ENCODE measurements around the gene PKHD1. TPM values are rescaled to one million over a fixed set of nuclear protein-coding genes. Genes with fewer than 3 reads are reported as not detected.

Gene PKHD1
- total RNA-seq, 2 donors from 2014 or later, result not detected

- H3K27me3 ChIP-seq, result no peaks in the 10 kb centered on the region
- no peak for DNase-seq (ENCODE audit: low spot score)
- no peaks in the 10 kb centered on the region for H3K4me1 ChIP-seq
- TF ChIP-seq, protein P1, sequence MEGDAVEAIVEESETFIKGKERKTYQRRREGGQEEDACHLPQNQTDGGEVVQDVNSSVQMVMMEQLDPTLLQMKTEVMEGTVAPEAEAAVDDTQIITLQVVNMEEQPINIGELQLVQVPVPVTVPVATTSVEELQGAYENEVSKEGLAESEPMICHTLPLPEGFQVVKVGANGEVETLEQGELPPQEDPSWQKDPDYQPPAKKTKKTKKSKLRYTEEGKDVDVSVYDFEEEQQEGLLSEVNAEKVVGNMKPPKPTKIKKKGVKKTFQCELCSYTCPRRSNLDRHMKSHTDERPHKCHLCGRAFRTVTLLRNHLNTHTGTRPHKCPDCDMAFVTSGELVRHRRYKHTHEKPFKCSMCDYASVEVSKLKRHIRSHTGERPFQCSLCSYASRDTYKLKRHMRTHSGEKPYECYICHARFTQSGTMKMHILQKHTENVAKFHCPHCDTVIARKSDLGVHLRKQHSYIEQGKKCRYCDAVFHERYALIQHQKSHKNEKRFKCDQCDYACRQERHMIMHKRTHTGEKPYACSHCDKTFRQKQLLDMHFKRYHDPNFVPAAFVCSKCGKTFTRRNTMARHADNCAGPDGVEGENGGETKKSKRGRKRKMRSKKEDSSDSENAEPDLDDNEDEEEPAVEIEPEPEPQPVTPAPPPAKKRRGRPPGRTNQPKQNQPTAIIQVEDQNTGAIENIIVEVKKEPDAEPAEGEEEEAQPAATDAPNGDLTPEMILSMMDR (IDR thresholded peaks at IDR 0.05), result no peak
- no peaks in the 10 kb centered on the region for H3K9me3 ChIP-seq
- H3K27ac ChIP-seq, result no peak overlapping the region
- no peaks in the 10 kb centered on the region for H3K36me3 ChIP-seq
- no peak overlapping the region for H3K4me3 ChIP-seq
Measured at GRCh38 chr6:51608383-51608782, 479.0 kb downstream of the PKHD1 start.

DNA sequence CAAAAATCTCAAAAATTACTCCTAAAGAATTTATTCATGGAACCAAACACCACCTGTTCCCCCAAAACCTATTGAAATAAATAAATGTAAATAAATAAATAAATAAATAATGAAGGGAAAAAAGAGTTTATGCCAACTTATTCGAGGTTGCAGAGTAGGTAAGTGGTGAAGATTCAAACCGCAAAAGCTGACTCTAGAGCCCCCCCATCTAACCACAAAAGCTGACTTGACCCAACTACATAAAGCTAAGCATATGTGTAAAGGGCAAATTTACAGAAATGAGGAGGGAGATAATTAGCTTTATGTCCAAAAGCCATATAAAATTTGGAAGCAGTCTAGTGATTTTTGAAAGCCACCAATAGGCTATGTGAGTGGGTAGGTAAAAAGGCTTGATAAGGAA is 486.9 kb downstream of the PKHD1 start:
- DNase-seq (ENCODE audit: low spot score), result no peak
- H3K27me3 ChIP-seq, result no peaks in the 10 kb centered on the region
- H3K36me3 ChIP-seq, result no peaks in the 10 kb centered on the region
- no peak overlapping the region for H3K4me3 ChIP-seq
- H3K27ac ChIP-seq, result no peak overlapping the region
- H3K4me1 ChIP-seq, result no peaks in the 10 kb centered on the region
- TF ChIP-seq, protein P1 (IDR thresholded peaks at IDR 0.05), result no peak
- no peaks in the 10 kb centered on the region for H3K9me3 ChIP-seq

- no peaks in the 10 kb centered on the region for H3K27me3 ChIP-seq
- no peak for DNase-seq (ENCODE audit: low spot score)
Measured at GRCh38 chr6:51598171-51598570, 489.2 kb downstream of the PKHD1 start.

GRCh38 chr6:51594981-51595380 is 492.4 kb downstream of the PKHD1 start:
- H3K27ac ChIP-seq, result no peak overlapping the region
- no peaks in the 10 kb centered on the region for H3K36me3 ChIP-seq
- no peak for DNase-seq (ENCODE audit: low spot score)
- peaks cover 0 to 12% of the 10 kb centered on the region in 2 donors for H3K9me3 ChIP-seq
- no peak overlapping the region for H3K4me3 ChIP-seq
- no peaks in the 10 kb centered on the region for H3K4me1 ChIP-seq
- TF ChIP-seq, protein P1 (IDR thresholded peaks at IDR 0.05), result no peak
- H3K27me3 ChIP-seq, result no peaks in the 10 kb centered on the region

More at GRCh38 chr6:51598171-51598570, 489.2 kb downstream of the PKHD1 start:
- Histone ChIP-seq H3K4me3 (no peak overlapping the region), H3K4me1 (no peaks in the 10 kb centered on the region), H3K27ac (no peak overlapping the region), H3K9me3 (peaks cover 0 to 12% of the 10 kb centered on the region in 2 donors), H3K36me3 (no peaks in the 10 kb centered on the region)
- TF ChIP-seq, protein P1 (IDR thresholded peaks at IDR 0.05), result no peak

- H3K36me3 ChIP-seq, result no peaks in the 10 kb centered on the region
- H3K27me3 ChIP-seq, result no peaks in the 10 kb centered on the region
- TF ChIP-seq, protein P1 (IDR thresholded peaks at IDR 0.05), result no peak
- no peak overlapping the region for H3K4me3 ChIP-seq
- H3K4me1 ChIP-seq, result no peaks in the 10 kb centered on the region
- H3K27ac ChIP-seq, result no peak overlapping the region
- DNase-seq (ENCODE audit: low spot score), result no peak
- peaks cover 0 to 6% of the 10 kb centered on the region in 2 donors for H3K9me3 ChIP-seq
Measured at GRCh38 chr6:51585264-51585663, 502.1 kb downstream of the PKHD1 start.

- Histone ChIP-seq H3K4me1 (no peaks in the 10 kb centered on the region), H3K27me3 (no peaks in the 10 kb centered on the region), H3K36me3 (no peaks in the 10 kb centered on the region), H3K27ac (no peak overlapping the region), H3K4me3 (no peak overlapping the region), H3K9me3 (peaks cover 0 to 6% of the 10 kb centered on the region in 2 donors)
- TF ChIP-seq, protein P1 (IDR thresholded peaks at IDR 0.05), result no peak
- no peak for DNase-seq (ENCODE audit: low spot score)
Measured at GRCh38 chr6:51584163-51584562, 503.2 kb downstream of the PKHD1 start.

All from right atrium auricular region (tissue), 2 donors.